Naive thymus-derived CD4-positive, alpha-beta T cell (primary cell): ENCODE results near the gene XCL2. TPM values are rescaled to one million over a fixed set of nuclear protein-coding genes. Genes with fewer than 3 reads are reported as not detected.
A peak's percentile ranks its signal among the peaks of the same experiment; 100 is the strongest.
"Not testable (repeated sequence)": the region's sequence is repeated elsewhere in the genome, so short reads cannot be mapped to it uniquely, and the experiment has no call there.

Experiments used
- ATAC-seq: fragments of 150-1000 bp; cut with Tn5 transposase; 2 replicates; pipeline ENCODE4 v1.10.0; 2021; ENCODE audit warnings: mild to moderate bottlenecking, moderate library complexity
- CTCF ChIA-PET: fragments of 350-600 bp; sonication (Branson Sonifier 250); formaldehyde crosslinking; loops from one replicate; lab custom pipeline; 2021; ENCODE audit warnings: antibody characterized with exemption; lab: Charles Lee
- POLR2A ChIA-PET: fragments of 350-600 bp; sonication (Branson Sonifier 250); formaldehyde crosslinking; loops from one replicate; lab custom pipeline; 2021; ENCODE audit warnings: antibody characterized with exemption, inconsistent platforms; lab: Charles Lee
- DNase-seq, 9 donors: peaks; one replicate each; pipeline versions ENCODE4 v3.0.0 to v3.0.0-alpha.2; 2020 to 2022; ENCODE audit warnings: mixed read lengths in 1 of 9
- H3K27ac ChIP-seq: one replicate; pipeline ENCODE4 v1.7.0; 2013; ENCODE audit warnings: mild to moderate bottlenecking, low read depth, low read length, moderate library complexity
- H3K27me3 ChIP-seq, 2 donors: one replicate each; pipeline ENCODE4 v1.7.0; 2013; ENCODE audit warnings: low read length in 2 of 2, mild to moderate bottlenecking in 2 of 2, moderate library complexity in 2 of 2; ENCODE audit not compliant: control insufficient read depth in 2 of 2, insufficient read depth in 2 of 2
- H3K36me3 ChIP-seq, 3 experiments: 1 replicate in 2 of 3; 2 replicates in 1 of 3; pipeline ENCODE4 v1.7.0; 2013; ENCODE audit warnings: low read length in 3 of 3, mild to moderate bottlenecking in 3 of 3, moderate library complexity in 1 of 3; ENCODE audit not compliant: insufficient read depth in 3 of 3, control insufficient read depth in 2 of 3
- H3K4me1 ChIP-seq, 2 donors: one replicate each; pipeline ENCODE4 v1.7.0; 2013; ENCODE audit warnings: low read length in 2 of 2, mild to moderate bottlenecking in 2 of 2, moderate library complexity in 1 of 2; ENCODE audit not compliant: control insufficient read depth in 2 of 2, insufficient read depth in 2 of 2
- H3K4me3 ChIP-seq: 2 replicates; pipeline ENCODE4 v1.7.0; 2013; ENCODE audit warnings: mild to moderate bottlenecking, low read length
- H3K9me3 ChIP-seq, 3 experiments: 1 replicate in 2 of 3; 2 replicates in 1 of 3; pipeline ENCODE4 v1.7.0; 2013; ENCODE audit warnings: low read length in 3 of 3; ENCODE audit not compliant: control insufficient read depth in 2 of 3
- H3K27ac Mint-ChIP-seq, 9 donors: one replicate each; pipeline ENCODE4 v1.8.0; 2020 to 2022; ENCODE audit warnings: mixed read lengths in 9 of 9, mild to moderate bottlenecking in 8 of 9, moderate library complexity in 5 of 9, inconsistent platforms in 2 of 9
- H3K27me3 Mint-ChIP-seq, 5 donors: one replicate each; pipeline ENCODE4 v1.8.0; 2021 to 2022; ENCODE audit warnings: mixed read lengths in 5 of 5, mild to moderate bottlenecking in 1 of 5
- H3K36me3 Mint-ChIP-seq, 5 donors: one replicate each; pipeline ENCODE4 v1.8.0; 2020 to 2022; ENCODE audit warnings: mixed read lengths in 5 of 5, mild to moderate bottlenecking in 3 of 5, inconsistent platforms in 1 of 5
- H3K4me1 Mint-ChIP-seq, 7 donors: one replicate each; pipeline ENCODE4 v1.8.0; 2020 to 2022; ENCODE audit warnings: mixed read lengths in 7 of 7, mild to moderate bottlenecking in 3 of 7, inconsistent platforms in 1 of 7
- H3K4me3 Mint-ChIP-seq, 10 donors: one replicate each; pipeline ENCODE4 v1.8.0; 2020 to 2022; ENCODE audit warnings: mild to moderate bottlenecking in 10 of 10, mixed read lengths in 10 of 10, moderate library complexity in 6 of 10, inconsistent platforms in 2 of 10
- H3K9me3 Mint-ChIP-seq, 11 donors: one replicate each; pipeline ENCODE4 v1.8.0; 2020 to 2022; ENCODE audit warnings: mixed read lengths in 11 of 11, mild to moderate bottlenecking in 4 of 11, inconsistent platforms in 1 of 11, moderate library complexity in 1 of 11
- intact Hi-C, 2 donors: fragments of 100-400 bp; cut with micrococcal nuclease; formaldehyde crosslinking; loops; one replicate each; pipeline ENCODE4 v1.15.1; 2023
- polyA plus RNA-seq, 2 donors: library from polyadenylated mRNA; unstranded; fragments of 300-500 nt; fragmentation: Illumina TruSeq; gene quantifications; one replicate each; pipeline ENCODE4 v1.2.3, GENCODE V29; 2021
- total RNA-seq, 6 experiments: library from RNA in 5 of 6; stranded (reverse) in 5 of 6; gene quantifications; 1 replicate in 5 of 6; 2 replicates in 1 of 6; pipeline ENCODE4 v1.2.3 and lab custom pipeline; 2021 to 2026

Gene XCL2
- total and polyA plus RNA-seq, 7 experiments from 2014 or later = 0.61 to 7.0 (median 2.9) TPM; not detected in 3

DNA sequence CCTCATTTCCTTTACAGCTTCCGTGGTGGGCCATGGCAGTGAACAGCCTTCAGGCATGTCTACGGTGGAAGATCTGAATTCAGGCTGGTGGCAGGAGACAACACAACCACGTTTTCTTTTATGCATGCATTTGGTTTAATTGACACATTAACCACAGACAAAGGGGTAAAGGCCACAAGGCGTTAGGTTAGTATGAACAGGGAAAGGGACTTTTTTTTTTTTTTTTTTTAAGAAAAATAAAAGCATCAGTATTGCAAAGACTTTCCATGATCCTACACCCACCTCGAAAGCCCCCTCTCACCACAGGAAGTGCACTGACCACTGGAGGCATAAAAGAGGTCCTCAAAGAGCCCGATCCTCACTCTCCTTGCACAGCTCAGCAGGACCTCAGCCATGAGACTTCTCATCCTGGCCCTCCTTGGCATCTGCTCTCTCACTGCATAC lies 32.5 kb upstream of the XCL2 start, which contains the start of gene XCL1:
XCL1 (plus strand) TSS at position 361 of the 444 bp plus-strand sequence; CDS start at position 394, 33 bp downstream.
- H3K4me1 Mint-ChIP-seq = peaks cover 3 to 29% (median 7%) of the 10 kb centered on the region in 7 donors
- H3K9me3 Mint-ChIP-seq, H3K4me3 ChIP-seq, H3K9me3 ChIP-seq, H3K27me3 ChIP-seq, H3K36me3 ChIP-seq, H3K36me3 Mint-ChIP-seq, POLR2A ChIA-PET, H3K4me1 ChIP-seq, H3K27ac ChIP-seq, intact Hi-C loops: not testable (repeated sequence)
- CTCF ChIA-PET = interaction anchor here (2.6 kb wide), 1 partner anchor 136 kb away, joined by 12 read pairs; no protein-coding TSS in a partner anchor
- H3K27ac Mint-ChIP-seq = peak within 1 kb of the TSS in 2 of 9 donors; percentile 19 to 38
- H3K4me3 Mint-ChIP-seq = peak within 1 kb of the TSS in 2 of 10 donors; percentile 35 to 67
- peak; percentile 61 for ATAC-seq
- peak in 1 of 9 donors; percentile 28 for DNase-seq
- peaks cover 0 to 14% (median 0%) of the 10 kb centered on the region in 5 donors for H3K27me3 Mint-ChIP-seq

DNA sequence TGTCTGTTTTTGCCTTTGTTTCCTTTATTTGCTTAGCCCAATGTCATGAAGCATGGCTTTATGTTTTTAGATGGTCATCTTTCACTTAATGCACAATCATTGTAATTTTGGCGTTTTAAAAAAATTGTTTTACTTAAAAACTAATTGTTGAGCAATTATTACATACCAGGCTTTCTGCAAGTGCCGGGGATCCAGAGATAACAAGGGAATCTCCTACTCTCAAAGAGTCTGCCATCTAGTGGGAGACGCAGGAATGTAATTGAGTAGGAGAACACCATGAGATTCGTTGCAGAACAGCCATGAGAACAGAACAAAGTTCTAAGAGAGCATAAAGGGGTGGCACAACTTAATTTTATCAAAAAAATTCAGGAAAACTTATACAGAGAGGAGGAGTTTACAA lies 30.4 kb upstream of the XCL2 start:
- DNase-seq (peak in 7 of 9 donors; percentile 8 to 55 (median 32)), ATAC-seq (peak; percentile 57)
- H3K4me3 ChIP-seq, H3K9me3 ChIP-seq, H3K27ac ChIP-seq, H3K27me3 ChIP-seq, H3K27ac Mint-ChIP-seq, H3K36me3 ChIP-seq, POLR2A ChIA-PET, H3K36me3 Mint-ChIP-seq, H3K4me1 ChIP-seq, H3K4me3 Mint-ChIP-seq, H3K9me3 Mint-ChIP-seq: not testable (repeated sequence)
- CTCF ChIA-PET = interaction anchor here (2.6 kb wide), 1 partner anchor 134 kb away, joined by 12 read pairs; no protein-coding TSS in a partner anchor
- Mint-ChIP-seq H3K27me3 (peaks cover 0 to 18% (median 0%) of the 10 kb centered on the region in 5 donors), H3K4me1 (peaks cover 3 to 29% (median 7%) of the 10 kb centered on the region in 7 donors)
- intact Hi-C loops = loop anchor here (1.0 to 5.0 kb wide), 4 partner anchors 37 to 232 kb away; no protein-coding TSS in a partner anchor

DNA sequence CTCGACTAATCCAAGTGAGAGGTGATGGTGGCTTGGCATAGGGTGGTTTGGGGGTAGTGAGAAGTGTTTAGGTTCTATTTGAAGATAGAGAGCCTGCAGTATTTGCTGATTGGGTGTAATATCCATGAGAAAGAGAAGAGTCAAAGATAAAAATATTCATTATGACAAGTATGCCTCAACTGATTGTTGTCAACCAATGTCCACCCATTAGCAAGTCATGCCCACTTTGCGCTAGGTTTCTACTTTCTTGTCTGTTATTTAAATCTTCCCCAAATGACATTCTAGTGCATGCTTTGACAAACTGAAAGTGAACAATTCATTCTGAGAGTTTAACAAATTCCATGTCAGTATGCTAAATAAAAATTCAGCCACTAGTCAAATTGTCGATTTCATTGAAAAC lies 28.8 kb upstream of the XCL2 start:
- peaks cover 0 to 12% (median 0%) of the 10 kb centered on the region in 5 donors for H3K36me3 Mint-ChIP-seq
- Histone ChIP-seq H3K36me3 (no peaks in the 10 kb centered on the region), H3K4me1 (peaks cover 0 to 4% of the 10 kb centered on the region in 2 donors), H3K4me3 (no peak overlapping the region), H3K27me3 (no peaks in the 10 kb centered on the region), H3K9me3 (no peaks in the 10 kb centered on the region), H3K27ac (no peak overlapping the region)
- H3K4me3 Mint-ChIP-seq = no peak overlapping the region
- H3K4me1 Mint-ChIP-seq = peaks cover 3 to 26% (median 8%) of the 10 kb centered on the region in 7 donors
- no peak overlapping the region for H3K27ac Mint-ChIP-seq
- ATAC-seq = no peak
- H3K9me3 Mint-ChIP-seq = peaks cover 0 to 2% (median 0%) of the 10 kb centered on the region in 11 donors
- ChIA-PET POLR2A (no interaction called here), CTCF (interaction anchor here (0.6 kb wide), 1 partner anchor 131 kb away, joined by 3 read pairs; no protein-coding TSS in a partner anchor)
- H3K27me3 Mint-ChIP-seq = peaks cover 0 to 28% (median 0%) of the 10 kb centered on the region in 5 donors
- intact Hi-C loops = loop anchor here (5.0 kb wide), 2 partner anchors 35 to 40 kb away; no protein-coding TSS in a partner anchor
- DNase-seq = no peak

DNA sequence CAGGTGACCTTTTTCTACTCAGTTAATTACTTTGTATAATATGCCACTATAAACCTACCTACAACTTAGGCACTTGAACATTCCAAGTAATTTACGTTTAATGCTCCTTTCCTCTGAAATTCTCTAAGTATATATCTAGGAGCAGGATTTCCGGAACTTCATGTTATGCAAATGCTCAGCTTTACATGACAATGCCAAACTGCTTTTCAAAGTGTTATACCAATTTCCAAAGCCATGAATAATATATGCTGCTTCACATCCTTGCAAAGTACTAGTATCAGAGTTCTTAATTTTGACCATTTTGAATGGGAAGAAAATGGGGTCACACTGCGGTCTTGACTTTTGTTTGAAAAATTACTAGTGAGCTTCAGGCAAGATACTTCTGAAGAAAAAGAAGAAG lies 26.9 kb upstream of the XCL2 start:
- Histone ChIP-seq H3K36me3 (no peaks in the 10 kb centered on the region), H3K27ac (no peak overlapping the region), H3K4me3 (no peak overlapping the region), H3K4me1 (peaks cover 0 to 4% of the 10 kb centered on the region in 2 donors), H3K9me3 (no peaks in the 10 kb centered on the region), H3K27me3 (no peaks in the 10 kb centered on the region)
- Mint-ChIP-seq H3K4me1 (peaks cover 1 to 19% (median 8%) of the 10 kb centered on the region in 7 donors), H3K36me3 (peaks cover 0 to 10% (median 0%) of the 10 kb centered on the region in 5 donors), H3K27ac (no peak overlapping the region), H3K9me3 (peaks cover 0 to 2% (median 0%) of the 10 kb centered on the region in 11 donors), H3K27me3 (peaks cover 0 to 26% (median 0%) of the 10 kb centered on the region in 5 donors), H3K4me3 (no peak overlapping the region)
- ATAC-seq = no peak
- no peak for DNase-seq
- POLR2A ChIA-PET = no interaction called here
- CTCF ChIA-PET = interaction anchor here (0.7 to 1.2 kb wide), 2 partner anchors 130 to 228 kb away, joined by 4 to 6 read pairs; no protein-coding TSS in a partner anchor
- intact Hi-C loops = loop anchor here (5.0 kb wide), 2 partner anchors 33 to 38 kb away; no protein-coding TSS in a partner anchor

DNA sequence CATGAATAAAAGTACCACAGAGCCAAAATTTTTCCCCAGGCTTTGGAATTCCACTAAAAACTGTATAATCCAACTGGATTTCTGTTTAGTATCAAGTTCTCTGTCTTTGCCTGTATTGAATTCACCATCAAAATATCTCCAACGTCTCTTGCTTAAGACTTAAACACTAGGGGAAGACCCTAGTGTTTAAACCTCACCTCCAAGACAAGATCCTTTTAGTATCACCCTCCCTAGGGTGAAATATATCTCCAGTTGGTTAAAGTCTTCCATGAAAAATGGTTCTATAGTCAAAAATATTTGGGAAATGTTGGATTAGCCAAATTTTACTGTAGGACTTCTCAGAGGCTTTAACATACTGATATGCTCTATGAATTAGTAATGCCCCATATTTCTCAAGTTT lies 24.5 kb upstream of the XCL2 start:
- POLR2A ChIA-PET = no interaction called here

DNA sequence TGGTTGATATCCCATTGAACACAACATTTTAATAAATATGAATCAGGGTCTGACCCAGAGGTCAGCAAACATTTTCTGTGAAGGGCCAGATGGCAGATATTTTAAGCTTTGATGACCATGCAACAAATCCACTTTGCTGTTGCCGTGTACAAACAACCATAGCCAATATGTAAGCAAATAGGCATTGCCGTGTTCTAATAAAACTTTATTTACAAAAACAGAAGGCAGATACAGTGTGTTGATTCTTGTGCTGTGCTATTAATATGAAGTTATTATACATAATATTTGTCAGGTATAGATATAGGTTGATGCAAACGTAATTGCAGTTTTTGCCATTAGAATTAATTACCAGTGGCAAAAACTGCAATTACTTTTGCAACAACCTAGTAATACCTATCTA lies 23.8 kb upstream of the XCL2 start:
- CTCF ChIA-PET = interaction anchor here (0.7 kb wide), 1 partner anchor 16 kb away, joined by 3 read pairs; no protein-coding TSS in a partner anchor
- no peak overlapping the region for H3K4me3 Mint-ChIP-seq

More for the DNA sequence above, 24.5 kb upstream of the XCL2 start:
- peaks cover 0 to 39% (median 0%) of the 10 kb centered on the region in 5 donors for H3K27me3 Mint-ChIP-seq
- no peak for DNase-seq
- Histone ChIP-seq H3K4me3 (no peak overlapping the region), H3K36me3 (no peaks in the 10 kb centered on the region), H3K27ac (no peak overlapping the region), H3K9me3 (no peaks in the 10 kb centered on the region), H3K4me1 (no peaks in the 10 kb centered on the region), H3K27me3 (no peaks in the 10 kb centered on the region)
- CTCF ChIA-PET = no interaction called here
- H3K27ac Mint-ChIP-seq = no peak overlapping the region
- no peak overlapping the region for H3K4me3 Mint-ChIP-seq
- H3K4me1 Mint-ChIP-seq = peaks cover 0 to 9% (median 0%) of the 10 kb centered on the region in 7 donors
- peaks cover 0 to 10% (median 0%) of the 10 kb centered on the region in 11 donors for H3K9me3 Mint-ChIP-seq
- H3K36me3 Mint-ChIP-seq = peaks cover 0 to 17% (median 3%) of the 10 kb centered on the region in 5 donors
- ATAC-seq = no peak
- intact Hi-C loops = loop anchor here in 1 of 2 donors (10.0 kb wide), 1 partner anchor 54 kb away; no protein-coding TSS in a partner anchor

More for the DNA sequence above, 23.8 kb upstream of the XCL2 start:
- H3K27me3 ChIP-seq = no peaks in the 10 kb centered on the region
- Mint-ChIP-seq H3K36me3 (peaks cover 0 to 20% (median 4%) of the 10 kb centered on the region in 5 donors), H3K27ac (no peak overlapping the region), H3K9me3 (peaks cover 0 to 12% (median 2%) of the 10 kb centered on the region in 11 donors), H3K27me3 (peaks cover 0 to 46% (median 0%) of the 10 kb centered on the region in 5 donors), H3K4me1 (peaks cover 0 to 6% (median 0%) of the 10 kb centered on the region in 7 donors)
- H3K36me3 ChIP-seq = no peaks in the 10 kb centered on the region
- H3K4me1 ChIP-seq = no peaks in the 10 kb centered on the region
- no peaks in the 10 kb centered on the region for H3K9me3 ChIP-seq
- intact Hi-C loops = loop anchor here in 1 of 2 donors (10.0 kb wide), 1 partner anchor 53 kb away; no protein-coding TSS in a partner anchor
- no peak overlapping the region for H3K27ac ChIP-seq
- POLR2A ChIA-PET = no interaction called here
- no peak overlapping the region for H3K4me3 ChIP-seq
- DNase-seq = no peak
- ATAC-seq = no peak
